Endodermal cell (in vitro differentiated cells): ENCODE measurements around the gene NLK. TPM values are rescaled to one million over a fixed set of nuclear protein-coding genes. Genes with fewer than 3 reads are reported as not detected.

Experiments used
- DNase-seq: peaks from one replicate; pipeline ENCODE4 v3.0.0-alpha.2; 2017
- H3K27ac ChIP-seq: 2 replicates; pipeline ENCODE4 v1.5.1; 2013; ENCODE audit warnings: mild to moderate bottlenecking, low read depth, low read length, moderate library complexity
- H3K27me3 ChIP-seq: 2 replicates; pipeline ENCODE4 v1.6.1; 2013; ENCODE audit warnings: mild to moderate bottlenecking, low read length, moderate library complexity; ENCODE audit not compliant: insufficient read depth, control insufficient read depth, poor library complexity, severe bottlenecking
- H3K36me3 ChIP-seq: 2 replicates; pipeline ENCODE4 v1.7.0; 2013; ENCODE audit warnings: mild to moderate bottlenecking, low read length, moderate library complexity; ENCODE audit not compliant: control insufficient read depth, insufficient read depth
- H3K4me1 ChIP-seq: one replicate; pipeline ENCODE4 v1.7.0; 2013; ENCODE audit warnings: low read length; ENCODE audit not compliant: control insufficient read depth, insufficient read depth
- H3K4me3 ChIP-seq: 2 replicates; pipeline ENCODE4 v1.5.1; 2013; ENCODE audit warnings: mild to moderate bottlenecking, low read length, moderate library complexity
- H3K9ac ChIP-seq: 2 replicates; pipeline ENCODE4 v1.6.1; 2013; ENCODE audit warnings: mild to moderate bottlenecking, low read length, moderate library complexity; ENCODE audit not compliant: poor library complexity, severe bottlenecking; ENCODE audit errors: extremely low read depth
- H3K9me3 ChIP-seq: 2 replicates; pipeline ENCODE4 v1.6.1; 2013; ENCODE audit warnings: mild to moderate bottlenecking, low read length, moderate library complexity; ENCODE audit not compliant: control insufficient read depth
- H3K27ac Mint-ChIP-seq: 2 replicates; pipeline ENCODE4 v1.8.0; 2020; ENCODE audit warnings: mixed read lengths
- H3K27me3 Mint-ChIP-seq: 2 replicates; pipeline ENCODE4 v1.8.0; 2021; ENCODE audit warnings: mild to moderate bottlenecking, mixed read lengths; ENCODE audit not compliant: insufficient read depth
- H3K36me3 Mint-ChIP-seq: 2 replicates; pipeline ENCODE4 v1.8.0; 2020; ENCODE audit warnings: low read depth, mixed read lengths
- H3K4me1 Mint-ChIP-seq: 2 replicates; pipeline ENCODE4 v1.8.0; 2020; ENCODE audit warnings: mixed read lengths
- H3K4me3 Mint-ChIP-seq: 2 replicates; pipeline ENCODE4 v1.8.0; 2020; ENCODE audit warnings: mild to moderate bottlenecking, moderate library complexity, mixed read lengths
- H3K9me3 Mint-ChIP-seq: 2 replicates; pipeline ENCODE4 v1.8.0; 2020; ENCODE audit warnings: mild to moderate bottlenecking, mixed read lengths
- CTCF ChIP-seq: fragments of 200-600 bp; sonication (generic); conservative IDR thresholded peaks from 2 replicates; pipeline ENCODE4 v1.5.0; 2021; ENCODE audit warnings: antibody characterized with exemption, mild to moderate bottlenecking
- WGBS, 2 experiments: methylation state at CpG; one replicate each; pipeline versions ENCODE4 v1.1.5 to v1.1.7; 2013; ENCODE audit warnings: missing lambda C conversion rate in 2 of 2, mixed read lengths in 1 of 2; ENCODE audit not compliant: insufficient coverage in 1 of 2, insufficient read length in 1 of 2; 5-methylcytosine and 5-hydroxymethylcytosine counted together
- total RNA-seq, 2 donors: library from RNA; stranded (reverse); fragmentation: NEBNext Ultra II Directional in 1 of 2; extraction: Animal tissue kit (Norgen Biotek cat#: 25700) in 1 of 2; gene quantifications; 2 replicates in 1 of 2; 3 replicates in 1 of 2; pipeline ENCODE4 v1.2.1, GENCODE V29; 2021

Gene NLK
- total RNA-seq, 2 donors from 2014 or later = 49.2 to 50.3 TPM

DNA sequence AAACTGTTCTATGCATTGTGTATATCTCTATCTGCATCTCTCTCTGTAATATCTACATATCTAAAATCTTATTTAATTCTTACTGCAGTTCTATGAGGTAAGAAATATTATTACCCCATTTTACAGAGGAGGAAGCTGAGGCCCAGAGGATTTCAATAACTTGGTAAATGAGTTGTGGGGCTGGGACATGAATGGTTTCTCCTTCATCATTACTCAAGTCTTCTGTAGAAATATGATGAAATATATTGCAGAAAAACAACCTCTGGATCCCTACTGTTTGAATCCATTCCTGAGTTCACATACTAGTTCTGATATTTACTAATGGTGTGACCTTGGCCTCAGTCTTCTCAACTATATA is 45.5 kb upstream of the NLK start:
- Mint-ChIP-seq H3K9me3 (no peaks in the 10 kb centered on the region), H3K27me3 (peaks cover 3% of the 10 kb centered on the region)

DNA sequence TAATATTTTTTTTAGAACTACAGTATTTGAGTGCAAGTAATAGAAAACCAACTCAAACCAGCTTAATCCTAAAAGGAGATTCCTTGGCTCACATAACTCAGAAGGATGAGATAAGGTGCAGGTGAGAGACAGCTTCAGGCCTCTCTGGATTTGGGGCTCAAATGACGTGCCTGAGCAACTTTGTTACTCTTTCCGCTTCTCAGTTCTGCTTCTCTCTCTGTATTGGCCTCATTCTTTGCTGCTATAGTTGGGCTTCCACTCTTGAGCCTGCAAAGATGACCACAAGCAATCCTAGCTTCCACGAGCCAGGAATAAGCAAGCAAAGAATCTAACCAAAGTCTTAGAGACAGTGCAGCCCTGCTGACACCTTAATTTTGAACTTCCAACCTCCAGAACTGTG is 45.0 kb upstream of the NLK start:
- peaks cover 41% of the 10 kb centered on the region for H3K4me1 Mint-ChIP-seq
- no peak for TF ChIP-seq CTCF
- H3K27ac Mint-ChIP-seq = peak overlapping the region; percentile 52
- H3K4me3 ChIP-seq = peak overlapping the region; percentile 65
- 77 to 81% methylated on average over 2 to 3 of the region's 3 CpGs for WGBS, 2 experiments
- no peaks in the 10 kb centered on the region for H3K9me3 Mint-ChIP-seq
- H3K9ac ChIP-seq = no peak overlapping the region
- H3K36me3 Mint-ChIP-seq = no peaks in the 10 kb centered on the region
- no peak overlapping the region for H3K27ac ChIP-seq
- no peaks in the 10 kb centered on the region for H3K36me3 ChIP-seq
- peak overlapping the region; percentile 10 for H3K4me3 Mint-ChIP-seq
- H3K9me3 ChIP-seq = peaks cover 6% of the 10 kb centered on the region
- H3K27me3 Mint-ChIP-seq = peaks cover 3% of the 10 kb centered on the region
- H3K4me1 ChIP-seq = peaks cover 10% of the 10 kb centered on the region
- DNase-seq = no peak
- H3K27me3 ChIP-seq = no peaks in the 10 kb centered on the region

More for the DNA sequence above, 45.5 kb upstream of the NLK start:
- peaks cover 41% of the 10 kb centered on the region for H3K4me1 Mint-ChIP-seq
- no peak overlapping the region for H3K4me3 Mint-ChIP-seq
- peak overlapping the region; percentile 65 for H3K4me3 ChIP-seq
- TF ChIP-seq CTCF = no peak
- no peak overlapping the region for H3K9ac ChIP-seq
- H3K27ac Mint-ChIP-seq = no peak overlapping the region
- no peaks in the 10 kb centered on the region for H3K36me3 ChIP-seq
- no peak for DNase-seq
- no peak overlapping the region for H3K27ac ChIP-seq
- H3K4me1 ChIP-seq = peaks cover 10% of the 10 kb centered on the region
- no peaks in the 10 kb centered on the region for H3K36me3 Mint-ChIP-seq
- H3K27me3 ChIP-seq = no peaks in the 10 kb centered on the region
- peaks cover 6% of the 10 kb centered on the region for H3K9me3 ChIP-seq

GRCh38 chr17:28001149-28001548 is 41.3 kb upstream of the NLK start:
- Histone ChIP-seq H3K4me1 (peaks cover 8% of the 10 kb centered on the region), H3K27me3 (no peaks in the 10 kb centered on the region), H3K27ac (no peak overlapping the region), H3K9ac (no peak overlapping the region), H3K4me3 (no peak overlapping the region), H3K36me3 (no peaks in the 10 kb centered on the region), H3K9me3 (peaks cover 6% of the 10 kb centered on the region)
- Mint-ChIP-seq H3K9me3 (no peaks in the 10 kb centered on the region), H3K36me3 (no peaks in the 10 kb centered on the region), H3K4me1 (peaks cover 30% of the 10 kb centered on the region), H3K27me3 (peaks cover 3% of the 10 kb centered on the region), H3K4me3 (no peak overlapping the region), H3K27ac (no peak overlapping the region)
- DNase-seq = no peak
- no peak for TF ChIP-seq CTCF
- 72 to 76% methylated on average over 2 to 3 of the region's 3 CpGs for WGBS, 2 experiments
